WTC11 (cell line): ENCODE measurements around the gene TEX26.

Experiments
- CTCF ChIP-seq: fragments of 200-600 bp; IDR thresholded peaks from 2 replicates; pipeline ENCODE4 v1.8.0; 2022; ENCODE audit warnings: antibody characterized with exemption
- MYBL2 ChIP-seq: sonication (generic); formaldehyde crosslinking; IDR thresholded peaks from 2 replicates; pipeline ENCODE4 v1.8.1; 2023; ENCODE audit warnings: mild to moderate bottlenecking, moderate library complexity, missing genetic modification reagents
- NFE2L1 ChIP-seq: sonication (generic); formaldehyde crosslinking; IDR thresholded peaks from 2 replicates; pipeline ENCODE4 v1.8.1; 2023; ENCODE audit warnings: missing genetic modification reagents
- NR1H2 ChIP-seq: sonication (generic); formaldehyde crosslinking; IDR thresholded peaks from 2 replicates; pipeline ENCODE4 v1.9.0; 2021; ENCODE audit warnings: mild to moderate bottlenecking, moderate library complexity, missing genetic modification reagents
- PRDM15 ChIP-seq: sonication (generic); formaldehyde crosslinking; IDR thresholded peaks from 2 replicates; pipeline ENCODE4 v1.8.0; 2022; ENCODE audit warnings: missing genetic modification reagents
- SP1 ChIP-seq: sonication (generic); formaldehyde crosslinking; conservative IDR thresholded peaks from 2 replicates; pipeline ENCODE4 v1.8.1; 2022; ENCODE audit warnings: missing genetic modification reagents
- ZBTB21 ChIP-seq: sonication (generic); formaldehyde crosslinking; IDR thresholded peaks from 2 replicates; pipeline ENCODE4 v1.8.1; 2023; ENCODE audit warnings: mild to moderate bottlenecking, missing genetic modification reagents, borderline replicate concordance
- ZNF121 ChIP-seq: sonication (generic); formaldehyde crosslinking; IDR thresholded peaks from 2 replicates; pipeline ENCODE4 v1.8.0; 2023; ENCODE audit warnings: missing genetic modification reagents

GRCh38 chr13:31000889-31001288 lies 68.4 kb downstream of the TEX26 start:
- TF ChIP-seq ZBTB21 (CRISPR knock-in tag) (no peak), CTCF (no peak), NFE2L1 (CRISPR knock-in tag) (no peak), SP1 (CRISPR knock-in tag) (no peak), NR1H2 (CRISPR knock-in tag) (no peak), MYBL2 (CRISPR knock-in tag) (no peak), ZNF121 (CRISPR knock-in tag) (no peak), PRDM15 (CRISPR knock-in tag) (no peak)
